Fibroblast of the aortic adventitia (primary cell): ENCODE measurements around the gene GPR17. TPM values are rescaled to one million over a fixed set of nuclear protein-coding genes. Genes with fewer than 3 reads are reported as not detected.

ENCODE experiments used
- DNase-seq: peaks from one replicate; pipeline ENCODE4 v3.0.0-alpha.2; 2010; ENCODE audit warnings: low read depth
- H3K4me3 ChIP-seq: 2 replicates; pipeline ENCODE4 v1.5.1; 2011; ENCODE audit warnings: low read depth, mild to moderate bottlenecking, control low read depth, low read length, moderate library complexity
- total RNA-seq: library from RNA; depleted of rRNA; stranded (reverse); fragments of >200 nt; gene quantifications from 2 replicates; pipeline ENCODE4 v1.2.3, GENCODE V29; 2012; ENCODE audit warnings: low replicate concordance
- TF ChIP-seq, protein P1 (sequence below): IDR thresholded peaks from 2 replicates; pipeline ENCODE4 v1.5.1; 2011; ENCODE audit warnings: mild to moderate bottlenecking, low read length, control low read depth, inconsistent platforms; ENCODE audit not compliant: insufficient read depth

The GPR17 gene
- total RNA-seq, 1 donor: not detected

- TF ChIP-seq, protein P1, sequence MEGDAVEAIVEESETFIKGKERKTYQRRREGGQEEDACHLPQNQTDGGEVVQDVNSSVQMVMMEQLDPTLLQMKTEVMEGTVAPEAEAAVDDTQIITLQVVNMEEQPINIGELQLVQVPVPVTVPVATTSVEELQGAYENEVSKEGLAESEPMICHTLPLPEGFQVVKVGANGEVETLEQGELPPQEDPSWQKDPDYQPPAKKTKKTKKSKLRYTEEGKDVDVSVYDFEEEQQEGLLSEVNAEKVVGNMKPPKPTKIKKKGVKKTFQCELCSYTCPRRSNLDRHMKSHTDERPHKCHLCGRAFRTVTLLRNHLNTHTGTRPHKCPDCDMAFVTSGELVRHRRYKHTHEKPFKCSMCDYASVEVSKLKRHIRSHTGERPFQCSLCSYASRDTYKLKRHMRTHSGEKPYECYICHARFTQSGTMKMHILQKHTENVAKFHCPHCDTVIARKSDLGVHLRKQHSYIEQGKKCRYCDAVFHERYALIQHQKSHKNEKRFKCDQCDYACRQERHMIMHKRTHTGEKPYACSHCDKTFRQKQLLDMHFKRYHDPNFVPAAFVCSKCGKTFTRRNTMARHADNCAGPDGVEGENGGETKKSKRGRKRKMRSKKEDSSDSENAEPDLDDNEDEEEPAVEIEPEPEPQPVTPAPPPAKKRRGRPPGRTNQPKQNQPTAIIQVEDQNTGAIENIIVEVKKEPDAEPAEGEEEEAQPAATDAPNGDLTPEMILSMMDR: no peak
- DNase-seq: no peak
- H3K4me3 ChIP-seq: no peak overlapping the region
These were observed 36.1 kb upstream of the GPR17 start for GRCh38 chr2:127609818-127610217.

DNA sequence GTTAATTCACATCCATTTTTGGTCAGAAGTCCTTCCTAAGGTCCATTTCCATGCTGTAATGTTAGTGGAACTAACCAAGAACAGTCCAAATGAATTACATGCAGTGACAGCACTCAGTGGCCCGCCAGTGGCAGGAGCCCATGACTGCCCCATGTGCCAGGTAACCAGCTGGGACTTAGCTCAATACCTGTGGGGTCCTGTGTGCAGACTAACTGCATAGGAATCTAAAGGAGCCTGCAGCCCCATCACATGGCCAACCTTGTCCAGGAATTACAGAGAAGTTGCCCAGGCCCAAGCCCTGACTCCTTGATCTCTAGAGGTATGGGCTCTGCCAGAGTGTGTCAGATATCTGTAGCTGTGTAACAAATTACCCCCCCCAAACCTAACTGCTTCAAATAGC lies 35.4 kb upstream of the GPR17 start:
- H3K4me3 ChIP-seq: no peak overlapping the region
- TF ChIP-seq, protein P1: no peak
- no peak for DNase-seq

DNA sequence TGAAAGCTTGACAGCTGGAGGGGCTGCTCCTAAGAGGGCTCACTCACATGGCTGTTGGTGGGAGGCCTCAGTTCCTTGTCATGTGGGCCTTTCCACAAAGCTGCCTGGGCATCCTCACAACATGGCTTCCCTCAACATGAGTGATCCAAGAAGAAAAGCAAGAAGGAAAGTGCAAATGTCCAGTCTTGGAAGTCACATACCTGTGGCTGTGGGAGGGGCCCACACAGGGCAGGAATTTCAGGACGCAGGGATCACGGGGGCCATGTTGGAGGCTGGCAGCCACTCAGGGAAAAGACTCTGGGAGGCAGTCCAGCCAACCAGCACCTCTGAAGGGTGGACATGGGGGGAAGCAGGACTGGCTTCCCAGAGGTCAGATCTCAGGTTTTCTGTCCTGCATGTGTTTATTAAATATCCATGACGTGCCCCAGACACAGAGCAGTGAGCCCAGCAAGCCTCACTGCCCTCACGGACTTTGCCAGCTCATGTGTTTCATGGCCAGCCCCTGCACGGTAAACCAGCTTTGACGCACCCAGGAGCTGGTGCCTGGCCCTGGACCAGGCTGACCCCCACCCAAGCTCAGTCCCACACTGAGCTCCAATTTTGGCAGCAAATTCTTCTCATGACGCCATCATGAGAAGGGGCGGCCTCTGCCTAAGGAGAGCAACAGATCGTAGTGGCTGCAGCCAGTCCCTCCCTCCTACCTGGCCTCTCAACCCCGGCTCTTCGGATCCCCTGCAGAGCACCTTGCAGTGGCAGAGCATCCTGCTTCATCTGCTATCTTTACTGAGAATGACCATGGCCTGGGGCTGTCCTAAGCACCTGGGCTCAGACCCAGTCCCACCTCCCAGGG lies 34.7 kb upstream of the GPR17 start:
- TF ChIP-seq, protein P1: no peak
- DNase-seq: no peak
- H3K4me3 ChIP-seq: no peak overlapping the region

DNA sequence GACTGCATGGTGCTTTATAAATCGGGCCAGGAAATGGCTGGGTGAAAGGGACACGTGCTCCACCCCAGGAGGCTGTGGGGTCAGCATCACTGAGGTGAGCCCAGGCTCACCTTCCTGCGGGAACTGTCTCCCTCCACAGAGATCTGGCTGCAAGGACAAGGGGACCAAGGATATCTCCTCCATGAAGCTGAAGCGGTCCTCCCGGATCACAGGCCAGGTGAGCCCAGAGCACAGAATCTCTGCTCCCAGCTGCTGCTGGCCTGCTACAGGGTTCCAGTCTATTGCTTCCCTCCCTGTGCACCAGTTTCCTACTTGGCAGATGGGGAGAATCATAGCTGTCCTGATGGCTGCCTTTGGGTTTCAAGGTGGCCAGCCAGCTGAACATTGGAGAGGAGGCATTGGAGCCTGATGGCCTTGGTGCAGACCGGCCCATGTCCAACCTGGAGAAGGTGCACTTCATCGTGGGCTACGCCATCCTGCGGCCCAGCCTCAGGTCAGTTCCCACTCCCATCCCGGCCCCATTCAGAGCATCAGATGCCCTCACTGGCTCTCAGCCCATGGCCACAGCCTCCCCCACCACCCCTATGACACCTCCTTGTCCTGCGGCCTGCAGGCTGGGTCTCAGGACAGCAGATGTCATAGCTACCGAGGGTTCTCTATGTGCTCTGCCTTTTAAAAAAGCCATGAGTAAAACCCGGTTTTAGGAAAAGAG lies 33.7 kb upstream of the GPR17 start:
- DNase-seq: no peak
- TF ChIP-seq, protein P1: no peak
- H3K4me3 ChIP-seq: no peak overlapping the region

GRCh38 chr2:127614246-127614645 lies 31.7 kb upstream of the GPR17 start:
- no peak for DNase-seq
- H3K4me3 ChIP-seq: no peak overlapping the region
- TF ChIP-seq, protein P1: no peak

- no peak for DNase-seq
- no peak overlapping the region for H3K4me3 ChIP-seq
- TF ChIP-seq, protein P1: no peak
These were observed 31.2 kb upstream of the GPR17 start for GRCh38 chr2:127614731-127615130.
